GM18505 (cell line): ENCODE data around the gene SYT14.
"Not testable (repeated sequence)": the region's sequence is repeated elsewhere in the genome, so short reads cannot be mapped to it uniquely, and the experiment has no call there.

Experiments
- ATAC-seq: cut with Tn5 transposase; IDR thresholded peaks from one replicate; pipeline ENCODE4 v1.9.1; 2021; ENCODE audit not compliant: unreplicated experiment
- POLR2A ChIP-seq: IDR thresholded peaks from 4 replicates; pipeline ENCODE4 v1.6.1; 2011; ENCODE audit warnings: borderline replicate concordance; ENCODE audit not compliant: insufficient read depth, insufficient read length; ENCODE audit errors: extremely low read depth

The SYT14 gene

GRCh38 chr1:210024996-210025395 lies 87.0 kb downstream of the SYT14 start:
- ATAC-seq, result no peak

GRCh38 chr1:210025870-210026269 lies 87.9 kb downstream of the SYT14 start:
- TF ChIP-seq POLR2A, result no peak
- ATAC-seq, result no peak

More at GRCh38 chr1:210024996-210025395, 87.0 kb downstream of the SYT14 start:
- TF ChIP-seq POLR2A, result no peak

- ATAC-seq, result no peak
- TF ChIP-seq POLR2A, result no peak
Measured at GRCh38 chr1:210027994-210028393, 90.0 kb downstream of the SYT14 start.

GRCh38 chr1:210031473-210031872 lies 93.5 kb downstream of the SYT14 start:
- ATAC-seq, result no peak
- no peak for TF ChIP-seq POLR2A

GRCh38 chr1:210043058-210043457 lies 105.0 kb downstream of the SYT14 start:
- ATAC-seq, result no peak
- no peak for TF ChIP-seq POLR2A

- no peak for ATAC-seq
- no peak for TF ChIP-seq POLR2A
Measured at GRCh38 chr1:210049616-210050015, 111.6 kb downstream of the SYT14 start.

- ATAC-seq, result not testable (repeated sequence)
Measured at GRCh38 chr1:210050491-210050890, 112.5 kb downstream of the SYT14 start.

GRCh38 chr1:210053126-210053525 lies 115.1 kb downstream of the SYT14 start:
- TF ChIP-seq POLR2A, result no peak
- ATAC-seq, result no peak

GRCh38 chr1:210057593-210057992 lies 119.6 kb downstream of the SYT14 start:
- no peak for TF ChIP-seq POLR2A
- no peak for ATAC-seq

- TF ChIP-seq POLR2A, result no peak
- no peak for ATAC-seq
Measured at GRCh38 chr1:210061992-210062391, 124.0 kb downstream of the SYT14 start.

- no peak for ATAC-seq
Measured at GRCh38 chr1:210070531-210070930, 132.5 kb downstream of the SYT14 start.

GRCh38 chr1:210072129-210072528 lies 134.1 kb downstream of the SYT14 start:
- no peak for TF ChIP-seq POLR2A
- ATAC-seq, result no peak

More at GRCh38 chr1:210070531-210070930, 132.5 kb downstream of the SYT14 start:
- no peak for TF ChIP-seq POLR2A

GRCh38 chr1:210072896-210073504 lies 135.0 kb downstream of the SYT14 start:
- ATAC-seq, result no peak
- no peak for TF ChIP-seq POLR2A

- ATAC-seq, result no peak
- TF ChIP-seq POLR2A, result no peak
Measured at GRCh38 chr1:210074904-210075303, 136.9 kb downstream of the SYT14 start.

- ATAC-seq, result no peak
- TF ChIP-seq POLR2A, result no peak
Measured at GRCh38 chr1:210076620-210077019, 138.6 kb downstream of the SYT14 start.
